ENCODE measurements around the gene GNB1L. TPM values are rescaled to one million over a fixed set of nuclear protein-coding genes. Genes with fewer than 3 reads are reported as not detected.

The GNB1L gene
- total and polyA plus RNA-seq, 9 of the 15 experiments (the other 6 are each of a cell fraction or from before 2014, with no cell fraction given) = 0.56 to 50.5 (median 10.2) TPM

GRCh38 chr22:19808873-19809478 is 45.7 kb downstream of the GNB1L start:
- in situ Hi-C loops (cut with MboI) = no loop called here
- Histone ChIP-seq H2AFZ (ENCODE audit: low read depth, low read length) (no peak overlapping the region), H3K9me3 (replicated peaks; ENCODE audit: control insufficient read depth, insufficient read depth, low read depth, low read length) (no peaks in the 10 kb centered on the region), H3K4me3 (no peak overlapping the region), H3K9me1 (ENCODE audit: control insufficient read depth, insufficient read depth, low read length) (no peaks in the 10 kb centered on the region), H3K27me3 (ENCODE audit: control insufficient read depth in 2 of 2, insufficient read depth in 2 of 2, low read length in 2 of 2) (no peaks in the 10 kb centered on the region), H3K36me3 (ENCODE audit: control insufficient read depth, insufficient read depth, low read length) (0 out of 3 replicates have a peak, but pooled peaks cover 3% of the 10 kb centered on the region), H3K4me1 (replicated peaks in 1 of 2; ENCODE audit: control insufficient read depth in 2 of 2, insufficient read depth in 2 of 2, low read length in 2 of 2) (peaks cover 13 to 62% of the 10 kb centered on the region in 2 experiments), H3K79me2 (ENCODE audit: control insufficient read depth, insufficient read depth, low read length) (no peaks in the 10 kb centered on the region), H4K20me1 (replicated peaks; ENCODE audit: control insufficient read depth, insufficient read depth, low read length) (peaks cover 29% of the 10 kb centered on the region), H3K4me2 (ENCODE audit: insufficient read depth, low read length) (no peak overlapping the region), H3K9ac (ENCODE audit: insufficient read depth in 1 of 2, low read depth in 2 of 2, low read length in 2 of 2) (peak overlapping the region in 1 of 2 experiments; percentile 5; a peak in 1 of 4 replicates), H3K27ac (ENCODE audit: extremely low read depth, low read depth, low read length) (no peak overlapping the region)
- DNase-seq (ENCODE audit: extremely low read depth in 1 of 4, low spot score in 3 of 4) = no peak
- no TSS peak for BruUV-seq (replicated peaks)
- ATAC-seq = no peak
- POLR2A ChIA-PET = interaction anchor here (0.6 to 5.7 kb wide), 15 partner anchors 9 to 101 kb away, joined by 3 to 43 read pairs (median 4); partner anchors contain the start of genes GNB1L and RTL10
- WGBS (ENCODE audit: insufficient coverage, low coverage, missing lambda C conversion rate) = 48% methylated on average over 11 of the region's 11 CpGs
- intact Hi-C loops (cut with micrococcal nuclease) = loop anchor here (2.0 kb wide), 1 partner anchor 20 kb away; no protein-coding TSS in a partner anchor
- no peak for FAIRE-seq
- CTCF ChIA-PET (ENCODE audit: low intra/inter-chr PET ratio) = no interaction called here
- TF ChIP-seq, protein P1, sequence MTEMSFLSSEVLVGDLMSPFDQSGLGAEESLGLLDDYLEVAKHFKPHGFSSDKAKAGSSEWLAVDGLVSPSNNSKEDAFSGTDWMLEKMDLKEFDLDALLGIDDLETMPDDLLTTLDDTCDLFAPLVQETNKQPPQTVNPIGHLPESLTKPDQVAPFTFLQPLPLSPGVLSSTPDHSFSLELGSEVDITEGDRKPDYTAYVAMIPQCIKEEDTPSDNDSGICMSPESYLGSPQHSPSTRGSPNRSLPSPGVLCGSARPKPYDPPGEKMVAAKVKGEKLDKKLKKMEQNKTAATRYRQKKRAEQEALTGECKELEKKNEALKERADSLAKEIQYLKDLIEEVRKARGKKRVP (CRISPR knock-in tag; IDR thresholded peaks at IDR 0.05) = no peak
- TF ChIP-seq CXXC5 (CRISPR knock-in tag; IDR thresholded peaks at IDR 0.05) (no peak), PHTF2 (CRISPR knock-in tag; IDR thresholded peaks at IDR 0.05) (no peak), ARNT (IDR thresholded peaks at IDR 0.05) (no peak), E2F3 (CRISPR knock-in tag; IDR thresholded peaks at IDR 0.05) (0 out of 2 replicates have a peak, but pooled peaks have one; percentile 25), SREBF1 (IDR thresholded peaks at IDR 0.05; ENCODE audit: borderline replicate concordance, low read depth, low read length) (no peak), KAT2B (IDR thresholded peaks at IDR 0.05; ENCODE audit: low read depth, low read length) (no peak), WHSC1 (IDR thresholded peaks at IDR 0.05; ENCODE audit: low read length) (peak; percentile 53), SIX5 (IDR thresholded peaks at IDR 0.05; ENCODE audit: borderline replicate concordance in 1 of 2, insufficient read depth in 1 of 2, low read depth in 1 of 2, low read length in 2 of 2) (no peak), ZNF444 (CRISPR knock-in tag; IDR thresholded peaks at IDR 0.05) (no peak), TSC22D4 (tag; IDR thresholded peaks at IDR 0.05) (no peak), ZNF57 (CRISPR knock-in tag; IDR thresholded peaks at IDR 0.05) (peak; percentile 26; the same call in 1 of the 2 replicates), ZFP36 (IDR thresholded peaks at IDR 0.05; ENCODE audit: low read depth, low read length, partially characterized antibody) (no peak), ZNF133 (CRISPR knock-in tag; IDR thresholded peaks at IDR 0.05) (no peak), HDAC2 (IDR thresholded peaks at IDR 0.05) (no peak), ZNF644 (tag; IDR thresholded peaks at IDR 0.05; ENCODE audit: low read depth) (no peak), THAP12 (CRISPR knock-in tag; IDR thresholded peaks at IDR 0.05) (0 out of 2 replicates have a peak, but pooled peaks have one; percentile 10), KLF1 (tag; IDR thresholded peaks at IDR 0.05) (0 out of 2 replicates have a peak, but pooled peaks have one; percentile 27)
- TF ChIP-seq, protein P2, sequence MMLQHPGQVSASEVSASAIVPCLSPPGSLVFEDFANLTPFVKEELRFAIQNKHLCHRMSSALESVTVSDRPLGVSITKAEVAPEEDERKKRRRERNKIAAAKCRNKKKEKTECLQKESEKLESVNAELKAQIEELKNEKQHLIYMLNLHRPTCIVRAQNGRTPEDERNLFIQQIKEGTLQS (IDR thresholded peaks at IDR 0.05) = no peak
- TF ChIP-seq, protein P2 (CRISPR knock-in tag; conservative IDR thresholded peaks at IDR 0.05) = 0 out of 2 replicates have a peak, but pooled peaks have one; percentile 38
